NCI-H82 treated with DMSO at 0.1 percent for 48 hours (cell line): ENCODE data around the gene CMBL.
"Not testable (repeated sequence)": the region's sequence is repeated elsewhere in the genome, so short reads cannot be mapped to it uniquely, and the experiment has no call there.

Source experiments
- DNase-seq: peaks from one replicate; lab custom pipeline; 2025; ENCODE audit not compliant: unreplicated experiment; lab: John Stamatoyannopoulos, UW

CMBL gene

GRCh38 chr5:10310835-10311570 lies 3.3 kb upstream of the CMBL start:
- not testable (repeated sequence) for DNase-seq

GRCh38 chr5:10310066-10310779 lies 2.5 kb upstream of the CMBL start:
- no peak for DNase-seq

GRCh38 chr5:10308844-10309243 lies 1.1 kb upstream of the CMBL start:
- DNase-seq = no peak

- DNase-seq = no peak
These were observed 896 bp downstream of the CMBL start for GRCh38 chr5:10306806-10307205.

GRCh38 chr5:10306114-10306513 lies 1.6 kb downstream of the CMBL start:
- no peak for DNase-seq

GRCh38 chr5:10304932-10305331 lies 2.8 kb downstream of the CMBL start:
- DNase-seq = no peak

GRCh38 chr5:10303699-10304170 lies 4.0 kb downstream of the CMBL start:
- no peak for DNase-seq

- DNase-seq = no peak
These were observed 4.5 kb downstream of the CMBL start for GRCh38 chr5:10303201-10303600.

- no peak for DNase-seq
These were observed 5.7 kb downstream of the CMBL start for GRCh38 chr5:10301842-10302610.

- no peak for DNase-seq
These were observed 6.4 kb downstream of the CMBL start for GRCh38 chr5:10301266-10301665.

- no peak for DNase-seq
These were observed 7.5 kb downstream of the CMBL start for GRCh38 chr5:10300246-10300645.

- no peak for DNase-seq
These were observed 10.0 kb downstream of the CMBL start for GRCh38 chr5:10297646-10298204.

GRCh38 chr5:10295619-10296326 lies 11.9 kb downstream of the CMBL start:
- no peak for DNase-seq

GRCh38 chr5:10293907-10294662 lies 13.6 kb downstream of the CMBL start:
- DNase-seq = no peak

- no peak for DNase-seq
These were observed 15.9 kb downstream of the CMBL start for GRCh38 chr5:10291692-10292339.

- no peak for DNase-seq
These were observed 17.3 kb downstream of the CMBL start for GRCh38 chr5:10290438-10290837.

GRCh38 chr5:10289991-10290390 lies 17.7 kb downstream of the CMBL start:
- no peak for DNase-seq

- DNase-seq = no peak
These were observed 18.3 kb downstream of the CMBL start for GRCh38 chr5:10289353-10289752.

GRCh38 chr5:10288592-10289219 lies 19.0 kb downstream of the CMBL start:
- no peak for DNase-seq
